ENCODE results near the gene LRP1B.

The LRP1B gene

GRCh38 chr2:141599721-141600120 is 531.1 kb downstream of the LRP1B start:
- Histone ChIP-seq H3K4me1 (ENCODE audit: insufficient read depth, low read length) (no peaks in the 10 kb centered on the region), H3K36me3 (ENCODE audit: insufficient read depth, low read depth, low read length) (no peaks in the 10 kb centered on the region), H3K27me3 (ENCODE audit: insufficient read depth, low read length) (no peaks in the 10 kb centered on the region), H3K27ac (ENCODE audit: low read length) (no peak overlapping the region), H3K9me3 (ENCODE audit: insufficient read depth, low read depth, low read length) (no peaks in the 10 kb centered on the region), H3K9ac (ENCODE audit: low read depth, low read length) (no peak overlapping the region), H3K4me3 (ENCODE audit: low read length) (no peak overlapping the region)

- Histone ChIP-seq H3K9me3 (ENCODE audit: insufficient read depth, low read depth, low read length) (peaks cover 5% of the 10 kb centered on the region), H3K4me3 (ENCODE audit: low read length) (no peak overlapping the region), H3K4me1 (ENCODE audit: insufficient read depth, low read length) (no peaks in the 10 kb centered on the region), H3K27ac (ENCODE audit: low read length) (no peak overlapping the region), H3K36me3 (ENCODE audit: insufficient read depth, low read depth, low read length) (no peaks in the 10 kb centered on the region), H3K27me3 (ENCODE audit: insufficient read depth, low read length) (no peaks in the 10 kb centered on the region), H3K9ac (ENCODE audit: low read depth, low read length) (no peak overlapping the region)
Observed at GRCh38 chr2:141598982-141599381, 531.8 kb downstream of the LRP1B start.

GRCh38 chr2:141595316-141595920 is 535.4 kb downstream of the LRP1B start:
- no peaks in the 10 kb centered on the region for H3K36me3 ChIP-seq (ENCODE audit: insufficient read depth, low read depth, low read length)

GRCh38 chr2:141591787-141592186 is 539.0 kb downstream of the LRP1B start:
- H3K9me3 ChIP-seq (ENCODE audit: insufficient read depth, low read depth, low read length) = peaks cover 8% of the 10 kb centered on the region
- H3K4me3 ChIP-seq (ENCODE audit: low read length) = no peak overlapping the region
- no peaks in the 10 kb centered on the region for H3K36me3 ChIP-seq (ENCODE audit: insufficient read depth, low read depth, low read length)
- no peak overlapping the region for H3K27ac ChIP-seq (ENCODE audit: low read length)
- no peaks in the 10 kb centered on the region for H3K27me3 ChIP-seq (ENCODE audit: insufficient read depth, low read length)
- no peaks in the 10 kb centered on the region for H3K4me1 ChIP-seq (ENCODE audit: insufficient read depth, low read length)
- no peak overlapping the region for H3K9ac ChIP-seq (ENCODE audit: low read depth, low read length)

More at GRCh38 chr2:141595316-141595920, 535.4 kb downstream of the LRP1B start:
- Histone ChIP-seq H3K9me3 (ENCODE audit: insufficient read depth, low read depth, low read length) (peaks cover 8% of the 10 kb centered on the region), H3K27ac (ENCODE audit: low read length) (no peak overlapping the region), H3K4me3 (ENCODE audit: low read length) (no peak overlapping the region), H3K9ac (ENCODE audit: low read depth, low read length) (no peak overlapping the region), H3K4me1 (ENCODE audit: insufficient read depth, low read length) (no peaks in the 10 kb centered on the region), H3K27me3 (ENCODE audit: insufficient read depth, low read length) (no peaks in the 10 kb centered on the region)

- Histone ChIP-seq H3K9ac (ENCODE audit: low read depth, low read length) (no peak overlapping the region), H3K36me3 (ENCODE audit: insufficient read depth, low read depth, low read length) (no peaks in the 10 kb centered on the region), H3K27ac (ENCODE audit: low read length) (no peak overlapping the region), H3K4me1 (ENCODE audit: insufficient read depth, low read length) (no peaks in the 10 kb centered on the region), H3K4me3 (ENCODE audit: low read length) (no peak overlapping the region), H3K27me3 (ENCODE audit: insufficient read depth, low read length) (no peaks in the 10 kb centered on the region), H3K9me3 (ENCODE audit: insufficient read depth, low read depth, low read length) (peaks cover 8% of the 10 kb centered on the region)
Observed at GRCh38 chr2:141590620-141591019, 540.2 kb downstream of the LRP1B start.

GRCh38 chr2:141589314-141589713 is 541.5 kb downstream of the LRP1B start:
- Histone ChIP-seq H3K27ac (ENCODE audit: low read length) (no peak overlapping the region), H3K4me1 (ENCODE audit: insufficient read depth, low read length) (no peaks in the 10 kb centered on the region), H3K9me3 (ENCODE audit: insufficient read depth, low read depth, low read length) (peaks cover 7% of the 10 kb centered on the region), H3K36me3 (ENCODE audit: insufficient read depth, low read depth, low read length) (no peaks in the 10 kb centered on the region), H3K9ac (ENCODE audit: low read depth, low read length) (no peak overlapping the region), H3K27me3 (ENCODE audit: insufficient read depth, low read length) (no peaks in the 10 kb centered on the region), H3K4me3 (ENCODE audit: low read length) (no peak overlapping the region)

GRCh38 chr2:141586985-141587384 is 543.8 kb downstream of the LRP1B start:
- no peak overlapping the region for H3K4me3 ChIP-seq (ENCODE audit: low read length)
- no peaks in the 10 kb centered on the region for H3K27me3 ChIP-seq (ENCODE audit: insufficient read depth, low read length)
- H3K4me1 ChIP-seq (ENCODE audit: insufficient read depth, low read length) = no peaks in the 10 kb centered on the region; the same call in 1 of the 2 replicates
- H3K36me3 ChIP-seq (ENCODE audit: insufficient read depth, low read depth, low read length) = no peaks in the 10 kb centered on the region
- H3K9ac ChIP-seq (ENCODE audit: low read depth, low read length) = no peak overlapping the region
- no peaks in the 10 kb centered on the region for H3K9me3 ChIP-seq (ENCODE audit: insufficient read depth, low read depth, low read length)
- no peak overlapping the region for H3K27ac ChIP-seq (ENCODE audit: low read length)

- H3K4me1 ChIP-seq (ENCODE audit: insufficient read depth, low read length) = peaks cover 13% of the 10 kb centered on the region; the same call in 1 of the 2 replicates
- H3K4me3 ChIP-seq (ENCODE audit: low read length) = no peak overlapping the region
- H3K9ac ChIP-seq (ENCODE audit: low read depth, low read length) = no peak overlapping the region
- H3K9me3 ChIP-seq (ENCODE audit: insufficient read depth, low read depth, low read length) = no peaks in the 10 kb centered on the region
- no peaks in the 10 kb centered on the region for H3K36me3 ChIP-seq (ENCODE audit: insufficient read depth, low read depth, low read length)
- H3K27ac ChIP-seq (ENCODE audit: low read length) = no peak overlapping the region
- H3K27me3 ChIP-seq (ENCODE audit: insufficient read depth, low read length) = no peaks in the 10 kb centered on the region
Observed at GRCh38 chr2:141582213-141582612, 548.6 kb downstream of the LRP1B start.

GRCh38 chr2:141579071-141579470 is 551.7 kb downstream of the LRP1B start:
- Histone ChIP-seq H3K36me3 (ENCODE audit: insufficient read depth, low read depth, low read length) (no peaks in the 10 kb centered on the region), H3K27ac (ENCODE audit: low read length) (no peak overlapping the region)

GRCh38 chr2:141570474-141571131 is 560.2 kb downstream of the LRP1B start:
- Histone ChIP-seq H3K27me3 (ENCODE audit: insufficient read depth, low read length) (no peaks in the 10 kb centered on the region), H3K9ac (ENCODE audit: low read depth, low read length) (no peak overlapping the region), H3K27ac (ENCODE audit: low read length) (no peak overlapping the region), H3K9me3 (ENCODE audit: insufficient read depth, low read depth, low read length) (no peaks in the 10 kb centered on the region), H3K4me3 (ENCODE audit: low read length) (no peak overlapping the region), H3K4me1 (ENCODE audit: insufficient read depth, low read length) (no peaks in the 10 kb centered on the region; the same call in 1 of the 2 replicates), H3K36me3 (ENCODE audit: insufficient read depth, low read depth, low read length) (no peaks in the 10 kb centered on the region)

More at GRCh38 chr2:141579071-141579470, 551.7 kb downstream of the LRP1B start:
- no peak overlapping the region for H3K9ac ChIP-seq (ENCODE audit: low read depth, low read length)
- H3K4me1 ChIP-seq (ENCODE audit: insufficient read depth, low read length) = peaks cover 13% of the 10 kb centered on the region; the same call in 1 of the 2 replicates
- no peaks in the 10 kb centered on the region for H3K27me3 ChIP-seq (ENCODE audit: insufficient read depth, low read length)
- no peaks in the 10 kb centered on the region for H3K9me3 ChIP-seq (ENCODE audit: insufficient read depth, low read depth, low read length)
- H3K4me3 ChIP-seq (ENCODE audit: low read length) = no peak overlapping the region

- no peak overlapping the region for H3K27ac ChIP-seq (ENCODE audit: low read length)
- no peak overlapping the region for H3K4me3 ChIP-seq (ENCODE audit: low read length)
- H3K36me3 ChIP-seq (ENCODE audit: insufficient read depth, low read depth, low read length) = no peaks in the 10 kb centered on the region
- no peaks in the 10 kb centered on the region for H3K9me3 ChIP-seq (ENCODE audit: insufficient read depth, low read depth, low read length)
- no peaks in the 10 kb centered on the region; the same call in 1 of the 2 replicates for H3K4me1 ChIP-seq (ENCODE audit: insufficient read depth, low read length)
- H3K9ac ChIP-seq (ENCODE audit: low read depth, low read length) = no peak overlapping the region
- H3K27me3 ChIP-seq (ENCODE audit: insufficient read depth, low read length) = no peaks in the 10 kb centered on the region
Observed at GRCh38 chr2:141569941-141570340, 560.9 kb downstream of the LRP1B start.

GRCh38 chr2:141565597-141565996 is 565.2 kb downstream of the LRP1B start:
- Histone ChIP-seq H3K27me3 (ENCODE audit: insufficient read depth, low read length) (no peaks in the 10 kb centered on the region), H3K36me3 (ENCODE audit: insufficient read depth, low read depth, low read length) (no peaks in the 10 kb centered on the region), H3K4me1 (ENCODE audit: insufficient read depth, low read length) (peaks cover 2% of the 10 kb centered on the region; the same call in 1 of the 2 replicates), H3K9me3 (ENCODE audit: insufficient read depth, low read depth, low read length) (no peaks in the 10 kb centered on the region), H3K27ac (ENCODE audit: low read length) (no peak overlapping the region), H3K9ac (ENCODE audit: low read depth, low read length) (no peak overlapping the region), H3K4me3 (ENCODE audit: low read length) (no peak overlapping the region)
